SW480 (cell line): ENCODE results near the gene SLC34A2.
"Not testable (repeated sequence)": the region's sequence is repeated elsewhere in the genome, so short reads cannot be mapped to it uniquely, and the experiment has no call there.

Experiments
- DNase-seq: peaks from one replicate; pipeline ENCODE4 v3.0.0-alpha.2; 2016; ENCODE audit warnings: low spot score

The SLC34A2 gene

GRCh38 chr4:25654971-25655963 is at the start of gene SLC34A2:
Gene SLC34A2 (plus strand): TSS chr4:25655851. CDS start chr4:25662501, 6,650 bp downstream.
- DNase-seq: no peak

GRCh38 chr4:25608644-25609043 is 47.0 kb upstream of the SLC34A2 start:
- DNase-seq: no peak

GRCh38 chr4:25609976-25610375 is 45.7 kb upstream of the SLC34A2 start:
- DNase-seq: no peak

- not testable (repeated sequence) for DNase-seq
These were observed 42.0 kb upstream of the SLC34A2 start for GRCh38 chr4:25613613-25614012.

GRCh38 chr4:25614807-25615206 is 40.8 kb upstream of the SLC34A2 start:
- no peak for DNase-seq

- DNase-seq: no peak
These were observed 34.4 kb upstream of the SLC34A2 start for GRCh38 chr4:25621027-25621930.

- no peak for DNase-seq
These were observed 31.0 kb upstream of the SLC34A2 start for GRCh38 chr4:25624616-25625015.

- DNase-seq: no peak
These were observed 27.2 kb upstream of the SLC34A2 start for GRCh38 chr4:25628451-25628850.

GRCh38 chr4:25632135-25632534 is 23.5 kb upstream of the SLC34A2 start:
- DNase-seq: no peak

GRCh38 chr4:25633541-25633940 is 22.1 kb upstream of the SLC34A2 start:
- DNase-seq: no peak

GRCh38 chr4:25635501-25635900 is 20.1 kb upstream of the SLC34A2 start:
- DNase-seq: no peak

- no peak for DNase-seq
These were observed 17.9 kb upstream of the SLC34A2 start for GRCh38 chr4:25637581-25638220.

GRCh38 chr4:25638221-25638601 is 17.4 kb upstream of the SLC34A2 start:
- DNase-seq: no peak

- DNase-seq: no peak
These were observed 16.8 kb upstream of the SLC34A2 start for GRCh38 chr4:25638806-25639205.

GRCh38 chr4:25650311-25650710 is 5.3 kb upstream of the SLC34A2 start:
- no peak for DNase-seq

GRCh38 chr4:25651682-25652081 is 4.0 kb upstream of the SLC34A2 start:
- DNase-seq: no peak

- no peak for DNase-seq
These were observed 1.4 kb upstream of the SLC34A2 start for GRCh38 chr4:25654031-25654970.

- DNase-seq: no peak
These were observed 380 bp downstream of the SLC34A2 start for GRCh38 chr4:25656031-25656430.

- DNase-seq: no peak
These were observed 2.7 kb downstream of the SLC34A2 start for GRCh38 chr4:25658357-25658771.

- DNase-seq: no peak
These were observed 3.1 kb downstream of the SLC34A2 start for GRCh38 chr4:25658777-25659176.

GRCh38 chr4:25661441-25661840 is 5.8 kb downstream of the SLC34A2 start:
- DNase-seq: not testable (repeated sequence)
